IMR-90 (cell line): ENCODE data around the gene ZNF3. TPM values are rescaled to one million over a fixed set of nuclear protein-coding genes. Genes with fewer than 3 reads are reported as not detected.

Experiments
- ATAC-seq: fragments of 200-7000 bp; cut with Tn5 transposase; 2 replicates; pipeline ENCODE4 v1.9.1; 2020; ENCODE audit warnings: low read depth, mild to moderate bottlenecking, moderate library complexity
- BruUV-seq: library from RNA; stranded (reverse); fragments of 400-500 nt; replicated peaks from 2 replicates; lab custom pipeline; 2021; lab: Mats Ljungman, UMichigan
- CTCF ChIA-PET: fragments of 300-600 bp; formaldehyde crosslinking; extraction: SDS; loops from one replicate; lab custom pipeline; 2021; ENCODE audit warnings: antibody characterized with exemption; lab: Yijun Ruan, JAX
- POLR2A ChIA-PET: fragments of 300-600 bp; sonication (Branson Sonifier 250); formaldehyde crosslinking; loops from one replicate; lab custom pipeline; 2022; ENCODE audit warnings: antibody characterized with exemption; ENCODE audit not compliant: unreplicated experiment; lab: Charles Lee
- DNase-seq: peaks from one replicate; pipeline ENCODE4 v3.0.0; 2013
- H2AFZ ChIP-seq: replicated peaks from 2 replicates; pipeline ENCODE3; 2013; ENCODE audit warnings: low read length, mild to moderate bottlenecking; ENCODE audit not compliant: poor library complexity
- H2AK5ac ChIP-seq: 2 replicates; pipeline ENCODE4 v1.6.1; 2013; ENCODE audit warnings: low read depth, low read length, inconsistent platforms
- H2AK9ac ChIP-seq: replicated peaks from 2 replicates; pipeline ENCODE3; 2013; ENCODE audit warnings: mild to moderate bottlenecking, low read depth, low read length, moderate library complexity; ENCODE audit not compliant: poor library complexity
- H2BK120ac ChIP-seq: 2 replicates; pipeline ENCODE4 v1.6.1; 2013; ENCODE audit warnings: low read depth, low read length, inconsistent platforms
- H2BK15ac ChIP-seq: 3 replicates; pipeline ENCODE4 v1.6.1; 2013; ENCODE audit warnings: low read depth, low read length, inconsistent platforms
- H2BK20ac ChIP-seq: 2 replicates; pipeline ENCODE4 v1.6.1; 2013; ENCODE audit warnings: low read depth, mild to moderate bottlenecking, inconsistent platforms, low read length, moderate library complexity
- H2BK5ac ChIP-seq: 2 replicates; pipeline ENCODE4 v1.6.1; 2013; ENCODE audit warnings: mild to moderate bottlenecking, low read depth, low read length, inconsistent platforms; ENCODE audit not compliant: poor library complexity, severe bottlenecking
- H3K14ac ChIP-seq: replicated peaks from 2 replicates; pipeline ENCODE4 v1.6.1; 2013; ENCODE audit warnings: low read depth, low read length, inconsistent platforms
- H3K18ac ChIP-seq: 2 replicates; pipeline ENCODE4 v1.6.1; 2013; ENCODE audit warnings: low read depth, low read length, control low read depth
- H3K23ac ChIP-seq: 2 replicates; pipeline ENCODE4 v1.6.1; 2013; ENCODE audit warnings: low read depth, low read length, inconsistent platforms
- H3K27ac ChIP-seq: 2 replicates; pipeline ENCODE4 v1.5.1; 2013; ENCODE audit warnings: mild to moderate bottlenecking, control low read depth, low read length; ENCODE audit not compliant: insufficient read depth
- H3K27me3 ChIP-seq: 2 replicates; pipeline ENCODE4 v1.6.1; 2013; ENCODE audit warnings: low read length; ENCODE audit not compliant: control insufficient read depth, insufficient read depth
- H3K36me3 ChIP-seq: 2 replicates; pipeline ENCODE4 v1.6.1; 2013; ENCODE audit warnings: low read length, mixed read lengths; ENCODE audit not compliant: control insufficient read depth, insufficient read depth
- H3K4ac ChIP-seq: 2 replicates; pipeline ENCODE4 v1.6.1; 2013; ENCODE audit warnings: low read depth, low read length, inconsistent platforms
- H3K4me1 ChIP-seq: 2 replicates; pipeline ENCODE4 v1.6.1; 2013; ENCODE audit warnings: low read length, mixed read lengths; ENCODE audit not compliant: control insufficient read depth, insufficient read depth
- H3K4me2 ChIP-seq: 2 replicates; pipeline ENCODE4 v1.6.1; 2013; ENCODE audit warnings: low read depth, mild to moderate bottlenecking, control low read depth, low read length, moderate library complexity
- H3K4me3 ChIP-seq: 2 replicates; pipeline ENCODE4 v1.5.1; 2013; ENCODE audit warnings: low read depth, mild to moderate bottlenecking, control low read depth, low read length, moderate library complexity; ENCODE audit not compliant: insufficient read depth
- H3K56ac ChIP-seq: 2 replicates; pipeline ENCODE4 v1.6.1; 2013; ENCODE audit warnings: low read length, inconsistent platforms; ENCODE audit not compliant: insufficient read depth; ENCODE audit errors: extremely low read depth
- H3K79me1 ChIP-seq, 2 experiments: 2 replicates each; pipeline ENCODE4 v1.6.1; 2013; ENCODE audit warnings: low read length in 2 of 2, inconsistent platforms in 1 of 2, low read depth in 1 of 2
- H3K9ac ChIP-seq: 2 replicates; pipeline ENCODE4 v1.6.1; 2013; ENCODE audit warnings: low read depth, low read length, control low read depth
- H3K9me1 ChIP-seq: 2 replicates; pipeline ENCODE4 v1.6.1; 2013; ENCODE audit warnings: low read length, inconsistent platforms; ENCODE audit not compliant: insufficient read depth
- H3K9me3 ChIP-seq: 2 replicates; pipeline ENCODE4 v1.6.1; 2013; ENCODE audit warnings: low read length; ENCODE audit not compliant: control insufficient read depth, insufficient read depth
- H4K20me1 ChIP-seq: 2 replicates; pipeline ENCODE4 v1.6.1; 2013; ENCODE audit warnings: low read length, inconsistent platforms; ENCODE audit not compliant: insufficient read depth
- H4K5ac ChIP-seq: 2 replicates; pipeline ENCODE4 v1.6.1; 2013; ENCODE audit warnings: mild to moderate bottlenecking, low read depth, low read length, control low read depth
- H4K8ac ChIP-seq, 2 experiments: 2 replicates each; pipeline ENCODE4 v1.6.1; 2013; ENCODE audit warnings: low read depth in 2 of 2, low read length in 2 of 2, control low read depth in 1 of 2, inconsistent platforms in 1 of 2
- H4K91ac ChIP-seq: 2 replicates; pipeline ENCODE4 v1.6.1; 2013; ENCODE audit warnings: low read depth, low read length, inconsistent platforms; ENCODE audit not compliant: insufficient read depth
- BHLHE40 ChIP-seq: fragments of 150-350 bp; IDR thresholded peaks from 2 replicates; pipeline ENCODE4 v1.6.1; 2016; ENCODE audit warnings: mild to moderate bottlenecking, low read depth, low read length
- ELK1 ChIP-seq: fragments of 150-350 bp; IDR thresholded peaks from 2 replicates; pipeline ENCODE4 v1.6.1; 2016; ENCODE audit warnings: low read depth, mild to moderate bottlenecking, low read length, moderate library complexity, borderline replicate concordance
- MAFK ChIP-seq: IDR thresholded peaks from 2 replicates; pipeline ENCODE4 v1.6.1; 2012; ENCODE audit warnings: low read depth, low read length, improper control_type of control experiment
- MXI1 ChIP-seq: IDR thresholded peaks from 2 replicates; pipeline ENCODE4 v1.6.1; 2012; ENCODE audit warnings: low read depth, mild to moderate bottlenecking, low read length, moderate library complexity, borderline replicate concordance
- NFE2L2 ChIP-seq: fragments of 150-350 bp; IDR thresholded peaks from 2 replicates; pipeline ENCODE4 v1.6.1; 2016; ENCODE audit warnings: low read depth, mild to moderate bottlenecking, low read length
- RAD21 ChIP-seq: IDR thresholded peaks from 2 replicates; pipeline ENCODE4 v1.6.1; 2012; ENCODE audit warnings: low read length, improper control_type of control experiment
- RCOR1 ChIP-seq: IDR thresholded peaks from 2 replicates; pipeline ENCODE4 v1.6.1; 2012; ENCODE audit warnings: mild to moderate bottlenecking, low read length, improper control_type of control experiment; ENCODE audit not compliant: insufficient replicate concordance
- RFX5 ChIP-seq: IDR thresholded peaks from 2 replicates; pipeline ENCODE4 v1.8.0; 2012; ENCODE audit warnings: low read depth, mild to moderate bottlenecking, low read length, moderate library complexity
- SMC3 ChIP-seq: fragments of 150-350 bp; IDR thresholded peaks from 2 replicates; pipeline ENCODE4 v1.6.1; 2016; ENCODE audit warnings: low read depth, mild to moderate bottlenecking, antibody characterized with exemption, low read length, moderate library complexity
- WGBS, 2 experiments: methylation state at CpG; one replicate each; pipeline versions ENCODE4 v1.1.5 to v1.1.7; 2013; ENCODE audit warnings: missing lambda C conversion rate in 2 of 2; ENCODE audit not compliant: insufficient read length in 1 of 2; ENCODE audit errors: extremely low coverage in 2 of 2; 5-methylcytosine and 5-hydroxymethylcytosine counted together
- dilution Hi-C: fragments of 300-500 bp; cut with HindIII; formaldehyde crosslinking; loops from one replicate; pipeline ENCODE4 v1.14.3; 2018; ENCODE audit warnings: low sequenced_read_pairs; ENCODE audit not compliant: unreplicated experiment
- in situ Hi-C: fragments of 300-500 bp; cut with MboI; formaldehyde crosslinking; loops from 3 replicates; pipeline ENCODE4 v1.14.3; 2019; ENCODE audit warnings: low sequenced_read_pairs, inconsistent platforms, mixed read lengths
- intact Hi-C: fragments of 100-400 bp; cut with micrococcal nuclease; formaldehyde crosslinking; loops from 2 replicates; pipeline ENCODE4 v1.10.0; 2022
- polyA plus RNA-seq, 3 experiments: library from polyadenylated mRNA; depleted of rRNA; stranded (reverse); fragments of >200 nt; gene quantifications; 2 replicates each; pipeline ENCODE4 v1.2.3, GENCODE V29; 2012; ENCODE audit warnings: low replicate concordance in 1 of 3
- total RNA-seq: library from RNA; depleted of rRNA; stranded (reverse); fragments of >200 nt; gene quantifications from 2 replicates; pipeline ENCODE4 v1.2.3, GENCODE V29; 2012
- TF ChIP-seq, protein P1 (sequence below): conservative IDR thresholded peaks from 2 replicates; pipeline ENCODE4 v1.5.1; 2012; ENCODE audit warnings: mild to moderate bottlenecking, low read depth, low read length, improper control_type of control experiment

Gene ZNF3
- total and polyA plus RNA-seq, 2 of the 4 experiments (the other 2 are of a cell fraction): 24.8 to 30.8 TPM

- TF ChIP-seq MAFK (no peak), RAD21 (no peak), SMC3 (no peak), MXI1 (0 out of 2 replicates have a peak, but pooled peaks have one; percentile 48), RFX5 (no peak), NFE2L2 (no peak), RCOR1 (no peak), ELK1 (no peak), BHLHE40 (peak; percentile 79)
- TF ChIP-seq, protein P1, sequence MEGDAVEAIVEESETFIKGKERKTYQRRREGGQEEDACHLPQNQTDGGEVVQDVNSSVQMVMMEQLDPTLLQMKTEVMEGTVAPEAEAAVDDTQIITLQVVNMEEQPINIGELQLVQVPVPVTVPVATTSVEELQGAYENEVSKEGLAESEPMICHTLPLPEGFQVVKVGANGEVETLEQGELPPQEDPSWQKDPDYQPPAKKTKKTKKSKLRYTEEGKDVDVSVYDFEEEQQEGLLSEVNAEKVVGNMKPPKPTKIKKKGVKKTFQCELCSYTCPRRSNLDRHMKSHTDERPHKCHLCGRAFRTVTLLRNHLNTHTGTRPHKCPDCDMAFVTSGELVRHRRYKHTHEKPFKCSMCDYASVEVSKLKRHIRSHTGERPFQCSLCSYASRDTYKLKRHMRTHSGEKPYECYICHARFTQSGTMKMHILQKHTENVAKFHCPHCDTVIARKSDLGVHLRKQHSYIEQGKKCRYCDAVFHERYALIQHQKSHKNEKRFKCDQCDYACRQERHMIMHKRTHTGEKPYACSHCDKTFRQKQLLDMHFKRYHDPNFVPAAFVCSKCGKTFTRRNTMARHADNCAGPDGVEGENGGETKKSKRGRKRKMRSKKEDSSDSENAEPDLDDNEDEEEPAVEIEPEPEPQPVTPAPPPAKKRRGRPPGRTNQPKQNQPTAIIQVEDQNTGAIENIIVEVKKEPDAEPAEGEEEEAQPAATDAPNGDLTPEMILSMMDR: 0 out of 2 replicates have a peak, but pooled peaks have one; percentile 16
- Histone ChIP-seq H3K4me3 (no peak overlapping the region), H4K91ac (no peak overlapping the region), H3K9me3 (no peaks in the 10 kb centered on the region), H2AFZ (peak overlapping the region; percentile 49), H3K9me1 (peaks cover 13% of the 10 kb centered on the region), H2BK20ac (no peak overlapping the region), H3K36me3 (peaks cover 55% of the 10 kb centered on the region), H3K4ac (peak overlapping the region; percentile 69; the same call in 1 of the 2 replicates), H4K20me1 (peaks cover 15% of the 10 kb centered on the region), H3K14ac (no peak overlapping the region), H3K27me3 (no peaks in the 10 kb centered on the region), H2BK120ac (no peak overlapping the region), H3K4me1 (peaks cover 15% of the 10 kb centered on the region), H2AK9ac (no peak overlapping the region), H4K8ac (peak overlapping the region in 1 of 2 experiments; percentile 11; a peak in 1 of 4 replicates), H2AK5ac (peak overlapping the region; percentile 27; the same call in 1 of the 2 replicates), H2BK15ac (no peak overlapping the region), H3K4me2 (no peak overlapping the region), H3K56ac (no peak overlapping the region), H3K18ac (no peak overlapping the region), H3K9ac (no peak overlapping the region), H2BK5ac (no peak overlapping the region), H4K5ac (no peak overlapping the region), H3K27ac (no peak overlapping the region; the same call in 1 of the 2 replicates), H3K79me1 (peaks cover 32 to 74% of the 10 kb centered on the region in 2 experiments), H3K23ac (peak overlapping the region; percentile 12; the same call in 1 of the 2 replicates)
- ATAC-seq: no peak
- dilution Hi-C loops: no loop called here
- WGBS, 2 experiments: 64% methylated on average over 3 of the region's 19 CpGs; no CpG with 5 or more reads in 1 of the 2 experiments
- ChIA-PET POLR2A (no interaction called here), CTCF (interaction anchor here (0.9 to 1.6 kb wide), 2 partner anchors 9 to 113 kb away, joined by 3 to 5 read pairs; no protein-coding TSS in a partner anchor)
- intact Hi-C loops: no loop called here
- in situ Hi-C loops: no loop called here
- peak; percentile 37 for DNase-seq
- BruUV-seq: TSS peak; percentile 90
Observed at GRCh38 chr7:100091411-100092181, 10.1 kb upstream of the ZNF3 start.
